ENCODE measurements around the gene DIDO1. TPM values are rescaled to one million over a fixed set of nuclear protein-coding genes. Genes with fewer than 3 reads are reported as not detected.

The DIDO1 gene
- total RNA-seq, 4 donors from 2014 or later: 40.6 to 64.4 (median 54.1) TPM

DNA sequence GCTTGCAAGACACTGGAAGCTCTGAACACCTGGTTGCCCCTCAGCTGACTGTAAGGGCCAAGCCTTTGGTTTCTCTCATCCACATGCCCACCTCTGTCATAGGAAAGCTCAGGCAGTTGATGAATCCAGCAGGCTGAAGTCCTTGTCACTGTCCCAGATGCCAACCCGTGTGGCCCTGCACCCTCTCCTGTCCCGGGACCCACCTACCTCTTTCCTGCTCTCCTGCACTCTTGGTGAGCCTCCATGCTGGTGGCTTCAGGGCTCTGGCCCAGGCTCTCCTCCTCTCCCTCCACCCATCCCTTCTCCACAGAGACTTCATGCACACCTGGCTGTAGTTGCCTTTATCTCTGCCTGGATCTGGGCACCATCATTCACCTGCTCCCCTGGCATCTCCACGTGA is 7.7 kb upstream of the DIDO1 start:
- TF ChIP-seq, protein P1, sequence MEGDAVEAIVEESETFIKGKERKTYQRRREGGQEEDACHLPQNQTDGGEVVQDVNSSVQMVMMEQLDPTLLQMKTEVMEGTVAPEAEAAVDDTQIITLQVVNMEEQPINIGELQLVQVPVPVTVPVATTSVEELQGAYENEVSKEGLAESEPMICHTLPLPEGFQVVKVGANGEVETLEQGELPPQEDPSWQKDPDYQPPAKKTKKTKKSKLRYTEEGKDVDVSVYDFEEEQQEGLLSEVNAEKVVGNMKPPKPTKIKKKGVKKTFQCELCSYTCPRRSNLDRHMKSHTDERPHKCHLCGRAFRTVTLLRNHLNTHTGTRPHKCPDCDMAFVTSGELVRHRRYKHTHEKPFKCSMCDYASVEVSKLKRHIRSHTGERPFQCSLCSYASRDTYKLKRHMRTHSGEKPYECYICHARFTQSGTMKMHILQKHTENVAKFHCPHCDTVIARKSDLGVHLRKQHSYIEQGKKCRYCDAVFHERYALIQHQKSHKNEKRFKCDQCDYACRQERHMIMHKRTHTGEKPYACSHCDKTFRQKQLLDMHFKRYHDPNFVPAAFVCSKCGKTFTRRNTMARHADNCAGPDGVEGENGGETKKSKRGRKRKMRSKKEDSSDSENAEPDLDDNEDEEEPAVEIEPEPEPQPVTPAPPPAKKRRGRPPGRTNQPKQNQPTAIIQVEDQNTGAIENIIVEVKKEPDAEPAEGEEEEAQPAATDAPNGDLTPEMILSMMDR (IDR thresholded peaks at IDR 0.05): no peak
- no peak for DNase-seq (ENCODE audit: low spot score)
- ATAC-seq (ENCODE audit: low FRiP score): no peak

DNA sequence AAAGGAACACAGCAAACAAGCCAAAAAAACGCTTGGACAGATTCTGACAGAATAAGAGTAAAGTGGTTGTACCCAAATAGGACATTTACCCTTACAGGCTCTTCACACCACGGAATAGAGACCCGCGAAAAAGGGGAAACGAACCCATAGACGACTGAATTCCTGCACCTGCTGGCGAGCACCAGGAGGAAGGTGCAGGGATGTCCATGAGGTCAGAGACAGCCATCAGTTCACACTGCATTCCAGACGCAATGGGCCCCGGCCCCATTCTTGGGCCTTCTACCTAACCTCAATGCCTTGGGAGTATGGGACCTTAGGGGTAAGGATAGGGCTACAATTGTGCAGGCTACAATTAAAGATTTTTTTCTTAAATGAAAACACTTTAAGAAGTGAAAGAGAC is 5.2 kb upstream of the DIDO1 start:
- TF ChIP-seq, protein P1 (IDR thresholded peaks at IDR 0.05): no peak
- DNase-seq (ENCODE audit: low spot score) (no peak), ATAC-seq (ENCODE audit: low FRiP score) (no peak)

DNA sequence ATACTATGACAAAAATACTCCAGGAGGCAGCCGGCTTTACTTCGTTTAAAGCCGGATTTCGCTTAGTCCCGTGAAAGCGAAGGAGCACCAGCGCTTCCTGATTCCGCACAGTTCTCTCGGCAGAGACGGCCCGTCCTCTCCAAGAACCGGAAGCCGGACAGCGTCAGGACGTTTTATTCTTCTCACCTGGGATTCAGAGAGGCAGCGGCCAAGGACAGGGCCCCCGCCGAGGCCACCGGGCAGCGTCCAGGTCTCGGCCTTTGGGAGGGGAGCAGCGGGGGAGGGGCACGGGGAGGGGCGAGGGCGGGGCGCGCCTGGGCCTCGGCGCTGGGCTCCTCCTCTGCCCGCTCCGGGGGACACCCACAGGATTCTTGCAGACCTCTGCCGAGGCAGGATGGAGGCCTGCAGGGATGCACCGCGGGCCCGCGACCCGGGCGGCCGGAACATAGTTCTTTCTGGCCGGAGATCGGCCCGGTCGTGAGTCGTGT is 2.8 kb upstream of the DIDO1 start:
- no peak for DNase-seq (ENCODE audit: low spot score)
- ATAC-seq (ENCODE audit: low FRiP score): peak; percentile 52
- TF ChIP-seq, protein P1 (IDR thresholded peaks at IDR 0.05): no peak

DNA sequence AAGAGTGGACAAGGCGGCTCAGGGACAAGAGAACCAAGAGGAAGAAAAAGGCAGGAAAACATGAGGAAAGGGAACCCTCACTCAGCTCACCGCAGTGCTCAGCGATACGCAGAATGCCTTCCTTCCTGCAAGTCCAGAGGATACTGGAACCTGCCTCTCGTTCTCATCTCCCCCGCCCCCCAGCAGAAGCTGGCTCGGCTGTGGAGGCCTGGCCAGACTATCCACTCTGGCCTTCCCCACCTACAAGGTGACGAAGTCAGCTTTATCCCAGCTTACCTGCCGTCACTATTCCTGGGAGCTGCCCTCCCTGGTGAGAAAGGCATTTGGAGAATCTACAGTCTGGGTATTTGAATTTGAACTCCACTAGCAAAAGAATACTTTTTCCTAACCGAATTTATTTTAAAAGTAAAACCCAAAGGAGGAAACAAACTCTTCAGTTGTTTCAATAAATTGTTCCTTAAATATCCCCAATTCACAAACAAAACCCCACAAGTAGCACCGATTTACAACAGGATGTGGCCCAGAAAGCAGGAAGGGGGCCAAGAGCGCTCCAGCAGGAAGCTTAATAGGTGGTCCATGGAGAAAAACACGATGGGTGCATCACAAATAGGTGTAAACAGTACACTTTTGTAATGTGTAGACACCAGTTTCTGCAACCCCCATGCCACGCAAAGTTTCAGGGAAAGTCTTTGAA is 2.1 kb upstream of the DIDO1 start:
- ATAC-seq (ENCODE audit: low FRiP score) (no peak), DNase-seq (ENCODE audit: low spot score) (no peak)
- TF ChIP-seq, protein P1 (IDR thresholded peaks at IDR 0.05): no peak

DNA sequence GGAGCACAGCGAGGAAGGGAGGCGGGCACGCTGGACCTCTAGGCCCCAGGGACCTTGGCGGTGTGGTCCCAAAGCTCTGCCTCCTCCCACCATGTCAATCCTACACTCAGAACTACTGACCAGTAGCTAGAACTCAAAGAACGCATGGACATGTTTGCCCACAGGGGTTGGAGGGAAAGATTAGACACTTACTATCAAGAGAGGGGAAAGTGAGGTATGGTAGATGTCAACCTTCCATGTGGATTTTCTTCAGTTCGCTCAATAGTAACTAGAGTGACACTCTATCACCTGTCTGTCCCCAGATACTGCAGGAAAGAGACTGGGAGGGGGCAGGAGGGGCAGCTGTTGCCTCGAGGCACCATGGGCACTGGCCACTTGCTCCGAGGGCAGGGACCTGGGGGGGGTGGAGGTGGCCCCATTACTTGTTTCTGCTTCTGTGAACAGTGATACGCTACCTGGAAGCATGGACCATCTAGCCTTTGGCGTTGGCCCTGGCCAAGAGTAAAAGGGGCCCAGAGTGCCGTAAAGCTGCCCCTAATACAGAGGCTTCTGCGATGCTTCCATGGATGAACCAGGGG is 912 bp upstream of the DIDO1 start:
- DNase-seq (ENCODE audit: low spot score): no peak
- ATAC-seq (ENCODE audit: low FRiP score): no peak
- TF ChIP-seq, protein P1 (IDR thresholded peaks at IDR 0.05): no peak

DNA sequence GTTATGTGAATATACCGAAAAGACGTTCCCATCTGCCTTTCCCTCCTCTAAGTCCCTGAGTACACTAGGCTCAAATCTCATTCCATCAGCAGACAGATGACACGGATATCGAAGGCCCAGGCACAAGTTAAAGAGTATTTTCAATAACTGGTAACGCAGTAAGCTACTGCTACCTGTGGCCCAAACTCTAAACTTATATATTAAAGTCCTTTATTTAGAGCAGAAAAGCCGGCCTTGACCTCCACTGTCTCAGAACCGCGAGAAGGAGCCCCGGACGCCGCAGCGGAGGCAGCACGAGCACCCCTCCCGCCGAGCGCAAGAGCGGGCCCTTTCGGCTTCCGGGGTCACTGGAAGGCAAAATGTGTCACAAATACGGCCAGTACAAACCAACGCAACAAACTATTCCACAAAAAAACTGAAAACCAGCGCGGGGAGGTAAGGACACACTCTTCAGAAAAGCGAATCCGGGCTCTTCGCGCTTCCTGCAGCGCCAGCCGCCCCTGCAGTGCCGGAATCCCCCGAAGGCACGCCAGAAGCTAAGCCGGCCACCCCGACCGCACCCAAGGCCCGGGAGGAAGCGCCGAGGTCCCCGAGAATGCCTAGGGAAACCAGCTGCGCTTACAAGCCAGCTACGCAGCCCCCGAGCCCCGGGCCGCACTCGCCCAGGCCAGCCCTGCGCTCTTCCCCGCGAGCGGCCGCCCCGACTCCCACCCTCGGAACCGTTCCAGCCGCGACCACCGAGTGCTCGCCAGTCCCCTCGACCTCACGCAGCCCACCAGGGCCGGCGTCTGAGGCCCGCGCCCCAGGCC is 681 bp downstream of the DIDO1 start:
- TF ChIP-seq, protein P1 (IDR thresholded peaks at IDR 0.05): no peak
- DNase-seq (ENCODE audit: low spot score): no peak
- ATAC-seq (ENCODE audit: low FRiP score): peak; percentile 10
